ENCODE data around the gene TTC13. TPM values are rescaled to one million over a fixed set of nuclear protein-coding genes. Genes with fewer than 3 reads are reported as not detected.

Gene TTC13
- total RNA-seq, 1 donor from 2014 or later: 19.5 TPM

DNA sequence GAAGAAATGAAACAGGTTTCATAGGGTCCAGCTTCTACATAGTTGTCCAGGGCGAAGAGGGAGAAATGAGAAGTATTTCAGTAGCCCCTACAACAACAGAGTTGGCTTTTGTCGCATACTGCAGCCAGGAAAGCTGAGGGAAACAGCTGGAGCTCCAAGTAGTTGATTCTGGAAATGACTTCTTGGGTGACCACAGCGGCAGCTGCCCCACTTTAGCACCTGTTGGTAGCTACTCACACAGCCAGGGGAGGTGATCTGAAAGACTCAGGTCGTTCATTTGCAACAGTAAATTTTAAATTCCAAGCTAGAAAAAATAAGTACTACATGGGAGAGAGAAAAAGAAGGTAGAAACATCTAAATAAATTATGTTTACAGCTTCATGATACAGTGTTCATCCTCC is 2.3 kb downstream of the TTC13 start:
- peaks cover 7% of the 10 kb centered on the region for H3K36me3 Mint-ChIP-seq (ENCODE audit: unreplicated experiment)
- H3K9me3 Mint-ChIP-seq (ENCODE audit: unreplicated experiment): no peaks in the 10 kb centered on the region
- TF ChIP-seq CTCF (IDR thresholded peaks at IDR 0.05): no peak
- DNase-seq (ENCODE audit: extremely low spot score, unreplicated experiment): no peak
- H3K27ac Mint-ChIP-seq (ENCODE audit: unreplicated experiment): no peak overlapping the region
- H3K27me3 Mint-ChIP-seq (ENCODE audit: unreplicated experiment): no peaks in the 10 kb centered on the region
- H3K4me1 Mint-ChIP-seq (ENCODE audit: unreplicated experiment): peaks cover 25% of the 10 kb centered on the region
- H3K4me3 Mint-ChIP-seq (ENCODE audit: unreplicated experiment): no peak overlapping the region

DNA sequence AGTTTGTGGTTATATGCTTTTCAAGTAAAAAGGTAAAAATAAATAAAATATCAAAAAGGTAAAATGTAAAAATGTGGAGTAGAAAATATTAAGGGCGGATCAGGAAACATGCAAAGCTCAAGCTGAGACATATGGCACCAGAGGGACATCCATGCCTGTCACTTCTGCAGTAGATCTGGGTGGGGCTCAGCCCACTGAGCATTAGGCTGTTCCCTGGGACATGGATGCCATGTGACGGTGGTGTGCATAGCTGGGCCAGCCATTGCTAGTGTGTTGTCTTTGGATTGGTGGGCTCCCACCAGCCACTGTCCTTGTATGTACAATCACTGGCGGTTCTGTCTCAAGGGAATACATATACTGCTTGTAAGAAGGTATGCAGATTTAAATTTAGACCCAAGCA is 3.0 kb downstream of the TTC13 start:
- H3K27ac Mint-ChIP-seq (ENCODE audit: unreplicated experiment): no peak overlapping the region
- no peak for DNase-seq (ENCODE audit: extremely low spot score, unreplicated experiment)
- H3K4me1 Mint-ChIP-seq (ENCODE audit: unreplicated experiment): peaks cover 25% of the 10 kb centered on the region
- H3K9me3 Mint-ChIP-seq (ENCODE audit: unreplicated experiment): no peaks in the 10 kb centered on the region
- H3K36me3 Mint-ChIP-seq (ENCODE audit: unreplicated experiment): peaks cover 7% of the 10 kb centered on the region
- H3K4me3 Mint-ChIP-seq (ENCODE audit: unreplicated experiment): no peak overlapping the region
- no peak for TF ChIP-seq CTCF (IDR thresholded peaks at IDR 0.05)
- no peaks in the 10 kb centered on the region for H3K27me3 Mint-ChIP-seq (ENCODE audit: unreplicated experiment)

GRCh38 chr1:230972855-230973271 is 5.8 kb downstream of the TTC13 start:
- Mint-ChIP-seq H3K4me3 (ENCODE audit: unreplicated experiment) (no peak overlapping the region), H3K36me3 (ENCODE audit: unreplicated experiment) (peaks cover 7% of the 10 kb centered on the region), H3K9me3 (ENCODE audit: unreplicated experiment) (no peaks in the 10 kb centered on the region), H3K27me3 (ENCODE audit: unreplicated experiment) (no peaks in the 10 kb centered on the region), H3K4me1 (ENCODE audit: unreplicated experiment) (peaks cover 11% of the 10 kb centered on the region), H3K27ac (ENCODE audit: unreplicated experiment) (no peak overlapping the region)
- no peak for DNase-seq (ENCODE audit: extremely low spot score, unreplicated experiment)
- no peak for TF ChIP-seq CTCF (IDR thresholded peaks at IDR 0.05)

DNA sequence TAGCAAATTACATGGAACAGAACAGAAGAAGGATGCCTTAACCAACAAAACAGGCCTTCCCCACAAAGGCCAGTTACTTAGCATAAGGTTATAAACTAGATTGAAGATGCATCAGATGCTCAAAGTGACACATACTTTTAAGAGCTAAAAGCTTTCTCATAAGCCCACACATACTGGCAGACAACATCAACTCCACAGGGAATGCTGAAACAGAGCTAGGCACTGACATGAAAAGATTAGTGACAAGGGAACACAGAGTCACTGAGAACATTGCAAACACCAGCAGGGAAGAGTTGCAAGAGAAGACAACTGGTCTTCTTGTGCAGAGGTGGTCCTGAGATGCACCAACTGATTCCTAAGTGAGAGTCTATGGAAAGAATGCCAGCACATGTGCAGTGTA is 6.9 kb downstream of the TTC13 start:
- no peak overlapping the region for H3K4me3 Mint-ChIP-seq (ENCODE audit: unreplicated experiment)
- TF ChIP-seq CTCF (IDR thresholded peaks at IDR 0.05): no peak
- no peaks in the 10 kb centered on the region for H3K9me3 Mint-ChIP-seq (ENCODE audit: unreplicated experiment)
- peaks cover 3% of the 10 kb centered on the region for H3K4me1 Mint-ChIP-seq (ENCODE audit: unreplicated experiment)
- H3K27ac Mint-ChIP-seq (ENCODE audit: unreplicated experiment): no peak overlapping the region
- H3K36me3 Mint-ChIP-seq (ENCODE audit: unreplicated experiment): peaks cover 7% of the 10 kb centered on the region
- no peaks in the 10 kb centered on the region for H3K27me3 Mint-ChIP-seq (ENCODE audit: unreplicated experiment)
- no peak for DNase-seq (ENCODE audit: extremely low spot score, unreplicated experiment)

DNA sequence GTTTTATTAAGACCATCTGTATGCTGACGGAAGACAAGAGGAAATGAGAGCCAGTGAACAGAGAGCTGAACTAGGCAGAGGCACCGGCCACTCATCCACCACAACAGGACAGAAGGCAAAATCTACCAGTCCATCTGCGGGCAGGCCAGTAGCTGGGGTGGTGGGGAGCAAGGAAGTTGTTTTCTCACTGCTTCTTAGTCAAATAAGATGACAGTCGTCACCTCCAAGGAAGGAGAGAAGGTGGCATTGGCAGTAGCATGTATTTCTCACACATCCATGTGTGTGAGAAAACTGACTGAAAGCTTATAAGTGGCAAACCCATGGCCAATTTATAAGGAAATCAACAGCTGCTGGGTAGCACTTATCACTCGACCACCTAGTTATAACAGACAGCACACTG is 8.2 kb downstream of the TTC13 start:
- H3K27me3 Mint-ChIP-seq (ENCODE audit: unreplicated experiment): no peaks in the 10 kb centered on the region
- no peak overlapping the region for H3K27ac Mint-ChIP-seq (ENCODE audit: unreplicated experiment)

More for the DNA sequence above, 8.2 kb downstream of the TTC13 start:
- H3K4me1 Mint-ChIP-seq (ENCODE audit: unreplicated experiment): peaks cover 3% of the 10 kb centered on the region
- H3K4me3 Mint-ChIP-seq (ENCODE audit: unreplicated experiment): no peak overlapping the region
- H3K9me3 Mint-ChIP-seq (ENCODE audit: unreplicated experiment): no peaks in the 10 kb centered on the region
- peaks cover 7% of the 10 kb centered on the region for H3K36me3 Mint-ChIP-seq (ENCODE audit: unreplicated experiment)
- TF ChIP-seq CTCF (IDR thresholded peaks at IDR 0.05): no peak
- no peak for DNase-seq (ENCODE audit: extremely low spot score, unreplicated experiment)

Data from osteocyte (in vitro differentiated cells).